ENCODE measurements around the gene DIP2B.
"Not testable (repeated sequence)": the region's sequence is repeated elsewhere in the genome, so short reads cannot be mapped to it uniquely, and the experiment has no call there.

DNA sequence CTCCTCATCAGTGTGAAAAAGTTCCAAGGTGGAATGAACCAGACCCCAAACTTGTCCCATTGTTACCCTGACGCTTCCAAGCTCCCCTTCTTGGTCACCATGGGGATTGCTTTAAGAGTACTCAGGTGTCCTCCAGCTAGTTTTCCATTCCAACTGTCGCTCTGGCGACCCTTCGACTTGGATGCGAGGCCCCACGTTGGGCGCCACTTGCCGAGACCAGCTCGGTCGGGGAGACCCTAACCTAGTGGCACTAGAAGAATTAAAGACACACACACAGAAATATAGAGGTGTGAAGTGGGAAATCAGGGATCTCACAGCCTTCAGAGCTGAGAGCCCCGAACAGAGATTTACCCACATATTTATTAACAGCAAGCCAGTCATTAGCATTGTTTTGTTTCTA lies 6.7 kb upstream of the DIP2B start:
- TF ChIP-seq, protein P1, sequence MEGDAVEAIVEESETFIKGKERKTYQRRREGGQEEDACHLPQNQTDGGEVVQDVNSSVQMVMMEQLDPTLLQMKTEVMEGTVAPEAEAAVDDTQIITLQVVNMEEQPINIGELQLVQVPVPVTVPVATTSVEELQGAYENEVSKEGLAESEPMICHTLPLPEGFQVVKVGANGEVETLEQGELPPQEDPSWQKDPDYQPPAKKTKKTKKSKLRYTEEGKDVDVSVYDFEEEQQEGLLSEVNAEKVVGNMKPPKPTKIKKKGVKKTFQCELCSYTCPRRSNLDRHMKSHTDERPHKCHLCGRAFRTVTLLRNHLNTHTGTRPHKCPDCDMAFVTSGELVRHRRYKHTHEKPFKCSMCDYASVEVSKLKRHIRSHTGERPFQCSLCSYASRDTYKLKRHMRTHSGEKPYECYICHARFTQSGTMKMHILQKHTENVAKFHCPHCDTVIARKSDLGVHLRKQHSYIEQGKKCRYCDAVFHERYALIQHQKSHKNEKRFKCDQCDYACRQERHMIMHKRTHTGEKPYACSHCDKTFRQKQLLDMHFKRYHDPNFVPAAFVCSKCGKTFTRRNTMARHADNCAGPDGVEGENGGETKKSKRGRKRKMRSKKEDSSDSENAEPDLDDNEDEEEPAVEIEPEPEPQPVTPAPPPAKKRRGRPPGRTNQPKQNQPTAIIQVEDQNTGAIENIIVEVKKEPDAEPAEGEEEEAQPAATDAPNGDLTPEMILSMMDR (IDR thresholded peaks at IDR 0.05) = not testable (repeated sequence)
- TF ChIP-seq POLR2A (IDR thresholded peaks at IDR 0.05) = not testable (repeated sequence)
